ENCODE measurements around the gene PRKN. TPM values are rescaled to one million over a fixed set of nuclear protein-coding genes. Genes with fewer than 3 reads are reported as not detected.

Gene PRKN
- total and polyA plus RNA-seq, 2 experiments from 2014 or later = 0.10 to 0.84 TPM

- no peak for TF ChIP-seq CREB1 (CRISPR knock-in tag; IDR thresholded peaks at IDR 0.05; ENCODE audit: low read depth)
- no peak for TF ChIP-seq EZH2phosphoT487 (IDR thresholded peaks at IDR 0.05; ENCODE audit: unreplicated experiment)
Measured at GRCh38 chr6:161413355-161413771, 1314.2 kb downstream of the PRKN start (continued).

- peaks cover 18% of the 10 kb centered on the region for H3K4me1 Mint-ChIP-seq
- TF ChIP-seq CTCF (conservative IDR thresholded peaks at IDR 0.05; ENCODE audit: low read depth in 2 of 2) (no peak), STAT1 (IDR thresholded peaks at IDR 0.05; ENCODE audit: unreplicated experiment) (no peak), NANOG (IDR thresholded peaks at IDR 0.05; ENCODE audit: borderline replicate concordance) (no peak), REST (IDR thresholded peaks at IDR 0.05; ENCODE audit: unreplicated experiment) (no peak), JUNB (IDR thresholded peaks at IDR 0.05; ENCODE audit: unreplicated experiment) (no peak), POLR2AphosphoS5 (IDR thresholded peaks at IDR 0.05; ENCODE audit: low read depth) (no peak), ZNF114 (CRISPR knock-in tag; IDR thresholded peaks at IDR 0.05) (no peak), EZH2 (IDR thresholded peaks at IDR 0.05; ENCODE audit: low read depth, unreplicated experiment) (no peak), ZNF462 (CRISPR knock-in tag; IDR thresholded peaks at IDR 0.05) (no peak), ETS1 (IDR thresholded peaks at IDR 0.05) (no peak), ZNF331 (CRISPR knock-in tag; IDR thresholded peaks at IDR 0.05; ENCODE audit: low read depth) (no peak), CREB1 (CRISPR knock-in tag; IDR thresholded peaks at IDR 0.05; ENCODE audit: low read depth) (no peak), EZH2phosphoT487 (IDR thresholded peaks at IDR 0.05; ENCODE audit: unreplicated experiment) (no peak)
- H3K36me3 ChIP-seq (ENCODE audit: insufficient read depth) = no peaks in the 10 kb centered on the region
Measured at GRCh38 chr6:161412795-161413194, 1314.8 kb downstream of the PRKN start.

More at GRCh38 chr6:161412795-161413194, 1314.8 kb downstream of the PRKN start:
- Mint-ChIP-seq H3K27ac (no peak overlapping the region), H3K4me3 (no peak overlapping the region), H3K27me3 (ENCODE audit: insufficient read depth, low read depth, poor library complexity) (peaks cover 6% of the 10 kb centered on the region), H3K36me3 (ENCODE audit: low read depth) (no peaks in the 10 kb centered on the region), H3K9me3 (no peaks in the 10 kb centered on the region)
- DNase-seq (ENCODE audit: low spot score) (no peak), ATAC-seq (no peak)
- Histone ChIP-seq H2AFZ (no peak overlapping the region), H3K79me2 (replicated peaks; ENCODE audit: insufficient read depth) (no peaks in the 10 kb centered on the region), H3F3A (replicated peaks; ENCODE audit: low read depth) (no peaks in the 10 kb centered on the region), H3K4me1 (ENCODE audit: insufficient read depth) (no peaks in the 10 kb centered on the region), H3K9me2 (ENCODE audit: insufficient read depth) (no peaks in the 10 kb centered on the region), H3K27ac (ENCODE audit: low read depth) (no peak overlapping the region), H3K4me2 (no peak overlapping the region), H3K4me3 (no peak overlapping the region), H4K20me1 (replicated peaks; ENCODE audit: insufficient read depth) (no peaks in the 10 kb centered on the region), H3K27me3 (ENCODE audit: insufficient read depth) (no peaks in the 10 kb centered on the region)

Measured in GM23338 (cell line).